Liver (tissue), 9 donors: ENCODE data around the gene TNS2. TPM values are rescaled to one million over a fixed set of nuclear protein-coding genes. Genes with fewer than 3 reads are reported as not detected.
A peak's percentile ranks its signal among the peaks of the same experiment; 100 is the strongest.

Experiments
- DNase-seq: peaks from one replicate; pipeline ENCODE4 v3.0.0-alpha.2; 2017; ENCODE audit warnings: low spot score
- H3K27ac ChIP-seq, 2 donors: one replicate each; pipeline ENCODE4 v1.7.0; 2013; ENCODE audit warnings: inconsistent platforms in 2 of 2, low read length in 2 of 2, control low read depth in 1 of 2, low read depth in 1 of 2, mild to moderate bottlenecking in 1 of 2
- H3K27me3 ChIP-seq, 4 donors: one replicate each; pipeline versions ENCODE4 v1.6.1 to v1.7.0; 2013; ENCODE audit warnings: low read length in 3 of 4, inconsistent platforms in 1 of 4, mild to moderate bottlenecking in 1 of 4, moderate library complexity in 1 of 4; ENCODE audit not compliant: control insufficient read depth in 4 of 4, insufficient read depth in 4 of 4
- H3K36me3 ChIP-seq, 4 donors: one replicate each; pipeline versions ENCODE4 v1.6.1 to v1.7.0; 2013; ENCODE audit warnings: low read length in 3 of 4, mild to moderate bottlenecking in 3 of 4, low read depth in 1 of 4, moderate library complexity in 1 of 4; ENCODE audit not compliant: control insufficient read depth in 4 of 4, insufficient read depth in 3 of 4
- H3K4me1 ChIP-seq, 4 donors: one replicate each; pipeline versions ENCODE4 v1.6.1 to v1.7.0; 2013; ENCODE audit warnings: low read length in 3 of 4, mild to moderate bottlenecking in 3 of 4, moderate library complexity in 1 of 4; ENCODE audit not compliant: control insufficient read depth in 4 of 4, insufficient read depth in 4 of 4
- H3K4me3 ChIP-seq, 3 donors: one replicate each; pipeline versions ENCODE4 v1.6.1 to v1.7.0; 2013; ENCODE audit warnings: low read length in 3 of 3, control low read depth in 1 of 3, low read depth in 1 of 3, mild to moderate bottlenecking in 1 of 3
- H3K9ac ChIP-seq, 2 donors: one replicate each; pipeline ENCODE4 v1.7.0; 2013; ENCODE audit warnings: low read length in 2 of 2, mild to moderate bottlenecking in 2 of 2, moderate library complexity in 2 of 2, control low read depth in 1 of 2, low read depth in 1 of 2
- H3K9me3 ChIP-seq, 4 donors: one replicate each; pipeline versions ENCODE4 v1.6.1 to v1.7.0; 2013; ENCODE audit warnings: low read length in 3 of 4; ENCODE audit not compliant: control insufficient read depth in 4 of 4
- EGR1 ChIP-seq, 2 donors: IDR thresholded peaks; 2 replicates each; pipeline ENCODE4 v1.6.1; 2016 to 2018; ENCODE audit warnings: antibody characterized with exemption in 2 of 2, low read depth in 2 of 2
- FOXA1 ChIP-seq: IDR thresholded peaks from 2 replicates; pipeline ENCODE4 v1.6.1; 2016; ENCODE audit warnings: antibody characterized with exemption
- FOXA2 ChIP-seq: IDR thresholded peaks from 2 replicates; pipeline ENCODE4 v1.6.1; 2016; ENCODE audit warnings: antibody characterized with exemption
- HNF4A ChIP-seq, 2 donors: conservative IDR thresholded peaks; 2 replicates each; pipeline ENCODE4 v1.6.1; 2016; ENCODE audit warnings: antibody characterized with exemption in 2 of 2, mild to moderate bottlenecking in 2 of 2
- HNF4G ChIP-seq: IDR thresholded peaks from 2 replicates; pipeline ENCODE4 v1.6.1; 2016; ENCODE audit warnings: antibody characterized with exemption
- JUND ChIP-seq, 2 donors: IDR thresholded peaks; 2 replicates each; pipeline ENCODE4 v1.6.1; 2016; ENCODE audit warnings: antibody characterized with exemption in 2 of 2
- NR2F2 ChIP-seq: IDR thresholded peaks from 2 replicates; pipeline ENCODE4 v1.6.1; 2016; ENCODE audit warnings: antibody characterized with exemption
- RAD21 ChIP-seq, 2 donors: IDR thresholded peaks; 2 replicates each; pipeline ENCODE4 v1.6.1; 2016; ENCODE audit warnings: antibody characterized with exemption in 2 of 2, mild to moderate bottlenecking in 2 of 2
- RXRA ChIP-seq, 2 donors: IDR thresholded peaks; 2 replicates each; pipeline ENCODE4 v1.6.1; 2017 to 2018; ENCODE audit warnings: antibody characterized with exemption in 2 of 2, mild to moderate bottlenecking in 1 of 2
- SP1 ChIP-seq: IDR thresholded peaks from 2 replicates; pipeline ENCODE4 v1.6.1; 2018; ENCODE audit warnings: antibody characterized with exemption, mild to moderate bottlenecking
- TAF1 ChIP-seq: conservative IDR thresholded peaks from 2 replicates; pipeline ENCODE4 v1.6.1; 2016; ENCODE audit warnings: antibody characterized with exemption, mild to moderate bottlenecking
- YY1 ChIP-seq: IDR thresholded peaks from 2 replicates; pipeline ENCODE4 v1.6.1; 2016; ENCODE audit warnings: antibody characterized with exemption, mild to moderate bottlenecking
- WGBS: extraction: QIAGEN DNeasy Blood & Tissue Kit; methylation state at CpG from one replicate; pipeline ENCODE4 v1.1.7; 2013; 5-methylcytosine and 5-hydroxymethylcytosine counted together
- polyA plus RNA-seq, 2 donors: library from polyadenylated mRNA; stranded (reverse) in 1 of 2; unstranded in 1 of 2; fragments of 200-250 nt in 1 of 2; fragments of >200 nt in 1 of 2; fragmentation: Nextera tagmentation in 1 of 2; extraction: Ambion mirVana in 1 of 2; gene quantifications; one replicate each; pipeline versions ENCODE4 v1.2.1 to v1.2.3, GENCODE V29; 2013 to 2015
- total RNA-seq, 2 donors: library from RNA; depleted of rRNA; stranded (reverse); fragments of >200 nt; gene quantifications; one replicate each; pipeline ENCODE4 v1.2.3, GENCODE V29; 2014
- TF ChIP-seq, protein P1 (sequence below): fragments of 150-350 bp; IDR thresholded peaks from 2 replicates; pipeline ENCODE4 v1.5.1; 2017; ENCODE audit warnings: improper control_type of control experiment, low read depth, low read length; ENCODE audit not compliant: missing input control
- TF ChIP-seq, protein P2 (sequence below): IDR thresholded peaks from 2 replicates; pipeline ENCODE4 v1.6.1; 2016; ENCODE audit warnings: antibody characterized with exemption
- TF ChIP-seq, protein P3 (sequence below): IDR thresholded peaks from 2 replicates; pipeline ENCODE4 v1.6.1; 2016; ENCODE audit warnings: antibody characterized with exemption
- TF ChIP-seq, protein P4 (sequence below): IDR thresholded peaks from 2 replicates; pipeline ENCODE4 v1.6.1; 2016; ENCODE audit warnings: antibody characterized with exemption
- donor health status: healthy.
- donor health status: healthy.
- donor health status: healthy.
- donor health status: healthy.
- donor health status: healthy.

Gene TNS2
- total and polyA plus RNA-seq, 4 donors = 11.7 to 94.0 (median 46.0) TPM

DNA sequence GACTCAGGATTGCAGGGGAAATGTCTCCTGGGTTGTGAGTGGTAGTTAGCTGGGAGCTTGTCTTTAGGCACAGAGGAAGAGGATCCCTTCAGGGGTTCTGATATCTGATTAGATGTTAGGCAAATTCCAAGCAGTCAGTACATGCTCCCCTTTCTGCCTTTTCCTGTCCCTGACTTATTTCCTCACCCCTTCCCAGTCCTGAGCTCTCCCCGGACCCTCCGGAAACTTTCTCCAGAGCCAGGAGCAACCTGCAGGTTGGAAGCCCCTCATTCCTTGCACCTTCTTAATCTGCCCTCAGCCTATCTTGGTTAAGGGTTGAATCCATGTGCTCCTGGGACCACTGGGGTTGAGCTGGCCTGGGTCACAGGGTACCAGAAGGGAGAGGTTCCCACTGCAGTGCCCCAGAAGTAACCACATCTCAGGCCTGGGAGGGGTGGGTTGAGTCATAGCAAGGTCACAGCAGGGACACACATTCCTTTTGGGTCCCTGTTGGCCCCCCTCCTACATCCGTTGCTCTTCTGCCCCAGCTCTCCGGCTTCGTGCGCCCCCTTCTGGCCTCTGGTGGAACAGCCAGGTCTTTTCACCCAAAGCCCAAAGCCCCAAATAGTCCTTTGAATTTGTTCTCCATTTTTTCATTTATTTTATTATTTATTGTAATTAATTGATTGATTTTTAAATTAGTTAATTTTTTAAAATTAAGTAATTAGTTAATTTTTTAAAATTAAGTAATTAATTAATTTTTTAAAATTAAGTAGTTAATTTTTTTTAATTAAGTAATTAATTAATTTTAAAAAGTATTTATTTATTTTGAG is 49.4 kb downstream of the TNS2 start:
- H3K4me1 ChIP-seq = peaks cover 19 to 43% (median 32%) of the 10 kb centered on the region in 4 donors
- WGBS = 28% methylated on average over 6 of the region's 6 CpGs
- peak overlapping the region; percentile 4 to 71 for H3K27ac ChIP-seq
- DNase-seq = peak; percentile 89
- H3K9ac ChIP-seq = no peak overlapping the region
- TF ChIP-seq RXRA (IDR thresholded peaks at IDR 0.05) (peak; percentile 69 to 84), SP1 (peak; percentile 55), FOXA1 (no peak), EGR1 (IDR thresholded peaks at IDR 0.05; ENCODE audit: low read depth in 2 of 2) (no peak), NR2F2 (peak; percentile 72), FOXA2 (no peak), RAD21 (IDR thresholded peaks at IDR 0.05) (peak; percentile 87 to 90), JUND (IDR thresholded peaks at IDR 0.05) (peak; percentile 44 to 76)
- TF ChIP-seq, protein P1, sequence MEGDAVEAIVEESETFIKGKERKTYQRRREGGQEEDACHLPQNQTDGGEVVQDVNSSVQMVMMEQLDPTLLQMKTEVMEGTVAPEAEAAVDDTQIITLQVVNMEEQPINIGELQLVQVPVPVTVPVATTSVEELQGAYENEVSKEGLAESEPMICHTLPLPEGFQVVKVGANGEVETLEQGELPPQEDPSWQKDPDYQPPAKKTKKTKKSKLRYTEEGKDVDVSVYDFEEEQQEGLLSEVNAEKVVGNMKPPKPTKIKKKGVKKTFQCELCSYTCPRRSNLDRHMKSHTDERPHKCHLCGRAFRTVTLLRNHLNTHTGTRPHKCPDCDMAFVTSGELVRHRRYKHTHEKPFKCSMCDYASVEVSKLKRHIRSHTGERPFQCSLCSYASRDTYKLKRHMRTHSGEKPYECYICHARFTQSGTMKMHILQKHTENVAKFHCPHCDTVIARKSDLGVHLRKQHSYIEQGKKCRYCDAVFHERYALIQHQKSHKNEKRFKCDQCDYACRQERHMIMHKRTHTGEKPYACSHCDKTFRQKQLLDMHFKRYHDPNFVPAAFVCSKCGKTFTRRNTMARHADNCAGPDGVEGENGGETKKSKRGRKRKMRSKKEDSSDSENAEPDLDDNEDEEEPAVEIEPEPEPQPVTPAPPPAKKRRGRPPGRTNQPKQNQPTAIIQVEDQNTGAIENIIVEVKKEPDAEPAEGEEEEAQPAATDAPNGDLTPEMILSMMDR = peak; percentile 94
- TF ChIP-seq, protein P2, sequence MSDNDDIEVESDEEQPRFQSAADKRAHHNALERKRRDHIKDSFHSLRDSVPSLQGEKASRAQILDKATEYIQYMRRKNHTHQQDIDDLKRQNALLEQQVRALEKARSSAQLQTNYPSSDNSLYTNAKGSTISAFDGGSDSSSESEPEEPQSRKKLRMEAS = no peak
- TF ChIP-seq, protein P3, sequence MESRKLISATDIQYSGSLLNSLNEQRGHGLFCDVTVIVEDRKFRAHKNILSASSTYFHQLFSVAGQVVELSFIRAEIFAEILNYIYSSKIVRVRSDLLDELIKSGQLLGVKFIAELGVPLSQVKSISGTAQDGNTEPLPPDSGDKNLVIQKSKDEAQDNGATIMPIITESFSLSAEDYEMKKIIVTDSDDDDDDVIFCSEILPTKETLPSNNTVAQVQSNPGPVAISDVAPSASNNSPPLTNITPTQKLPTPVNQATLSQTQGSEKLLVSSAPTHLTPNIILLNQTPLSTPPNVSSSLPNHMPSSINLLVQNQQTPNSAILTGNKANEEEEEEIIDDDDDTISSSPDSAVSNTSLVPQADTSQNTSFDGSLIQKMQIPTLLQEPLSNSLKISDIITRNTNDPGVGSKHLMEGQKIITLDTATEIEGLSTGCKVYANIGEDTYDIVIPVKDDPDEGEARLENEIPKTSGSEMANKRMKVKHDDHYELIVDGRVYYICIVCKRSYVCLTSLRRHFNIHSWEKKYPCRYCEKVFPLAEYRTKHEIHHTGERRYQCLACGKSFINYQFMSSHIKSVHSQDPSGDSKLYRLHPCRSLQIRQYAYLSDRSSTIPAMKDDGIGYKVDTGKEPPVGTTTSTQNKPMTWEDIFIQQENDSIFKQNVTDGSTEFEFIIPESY = no peak
- TF ChIP-seq, protein P4, sequence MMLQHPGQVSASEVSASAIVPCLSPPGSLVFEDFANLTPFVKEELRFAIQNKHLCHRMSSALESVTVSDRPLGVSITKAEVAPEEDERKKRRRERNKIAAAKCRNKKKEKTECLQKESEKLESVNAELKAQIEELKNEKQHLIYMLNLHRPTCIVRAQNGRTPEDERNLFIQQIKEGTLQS = no peak
- no peaks in the 10 kb centered on the region for H3K27me3 ChIP-seq
- no peaks in the 10 kb centered on the region for H3K36me3 ChIP-seq
- H3K9me3 ChIP-seq = no peaks in the 10 kb centered on the region
- no peak overlapping the region for H3K4me3 ChIP-seq

DNA sequence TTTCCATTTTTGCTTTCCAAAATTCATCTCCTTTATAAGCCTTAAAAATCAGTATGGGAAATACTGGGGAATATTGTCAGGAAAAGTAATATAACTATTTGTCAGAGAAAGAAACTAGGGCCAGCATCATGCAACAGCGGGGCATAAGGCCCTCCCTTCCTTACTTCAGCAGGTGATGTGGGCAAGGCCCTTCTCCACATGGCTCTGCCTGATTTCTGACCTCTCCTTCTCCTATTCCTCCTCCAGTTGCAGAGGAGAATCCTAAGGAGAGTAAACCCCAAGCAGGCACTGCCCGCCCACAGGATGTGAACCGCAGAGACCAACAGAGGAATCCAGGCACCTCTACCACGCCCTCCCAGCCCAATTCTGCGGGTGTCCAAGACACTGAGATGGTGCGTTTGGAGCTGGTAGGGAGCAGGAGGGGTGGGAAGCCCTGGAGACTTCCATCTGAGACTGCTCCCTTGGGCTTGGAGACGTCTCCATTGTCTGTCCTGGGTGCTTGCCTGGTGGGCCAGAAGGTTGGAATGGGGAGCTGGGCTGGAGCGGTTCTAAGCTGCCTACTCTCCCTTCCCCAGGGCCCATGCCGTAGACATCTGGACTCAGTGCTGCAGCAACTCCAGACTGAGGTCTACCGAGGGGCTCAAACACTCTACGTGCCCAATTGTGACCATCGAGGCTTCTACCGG is 50.7 kb downstream of the TNS2 start:
- no peak for DNase-seq
- no peaks in the 10 kb centered on the region for H3K36me3 ChIP-seq
- no peaks in the 10 kb centered on the region for H3K9me3 ChIP-seq
- TF ChIP-seq, protein P1 = no peak
- TF ChIP-seq SP1 (no peak), YY1 (no peak), HNF4A (conservative IDR thresholded peaks at IDR 0.05) (no peak), NR2F2 (no peak), FOXA1 (no peak), TAF1 (no peak), FOXA2 (no peak), HNF4G (no peak)
- TF ChIP-seq, protein P3 = no peak
- TF ChIP-seq, protein P2 = no peak
- peaks cover 21 to 52% (median 38%) of the 10 kb centered on the region in 4 donors for H3K4me1 ChIP-seq
- no peak overlapping the region for H3K4me3 ChIP-seq
- H3K27ac ChIP-seq = no peak overlapping the region
- WGBS = 93% methylated on average over 13 of the region's 13 CpGs
- no peak overlapping the region for H3K9ac ChIP-seq
- no peaks in the 10 kb centered on the region for H3K27me3 ChIP-seq
